ENCODE data around the gene PUSL1.

Gene PUSL1

DNA sequence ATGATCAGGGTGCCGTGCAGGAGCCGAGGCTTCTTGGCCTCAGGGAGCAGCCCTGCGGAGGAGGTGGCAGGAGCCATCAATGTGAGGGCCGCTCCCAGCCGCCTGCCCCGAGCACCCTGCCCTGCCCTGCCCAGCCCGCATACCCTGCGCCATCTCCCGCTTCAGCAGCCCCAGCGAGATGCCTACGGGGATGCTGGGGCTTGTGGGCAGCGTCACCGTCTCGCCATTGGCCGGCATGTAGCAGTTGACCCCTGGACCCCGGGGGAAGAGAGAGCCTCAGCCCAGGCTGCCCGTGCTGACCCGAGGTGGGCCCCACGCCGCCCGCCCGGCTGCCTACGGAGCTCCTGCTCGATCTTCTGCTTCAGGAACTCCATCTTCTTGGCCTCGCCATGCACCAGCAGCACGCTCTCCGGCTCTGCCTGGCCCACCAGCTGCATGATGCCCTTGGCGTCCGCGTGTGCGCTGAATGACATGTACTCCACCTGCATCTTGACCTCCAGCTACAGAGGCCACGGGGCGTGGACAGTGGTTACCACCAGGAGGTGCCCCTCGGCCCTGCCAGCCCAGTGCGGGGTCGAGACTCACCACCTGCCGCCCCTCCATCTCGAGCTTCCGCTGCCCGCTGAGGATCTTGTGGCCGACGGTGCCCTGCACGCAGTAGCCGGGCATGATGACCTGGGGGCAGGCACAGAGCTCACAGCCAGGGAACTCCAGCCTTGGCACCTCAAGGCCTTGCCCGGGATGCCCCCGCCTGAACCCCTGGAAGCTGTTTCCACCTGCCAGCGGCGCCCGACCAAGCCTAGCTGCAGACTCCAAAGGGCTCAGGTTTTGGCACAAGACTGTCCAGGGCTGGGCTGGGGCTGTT, 4.3 kb downstream of the PUSL1 start:
- Histone ChIP-seq H3K14ac (ENCODE audit: low read length) (no peak overlapping the region), H3K4ac (ENCODE audit: low read depth, low read length) (no peak overlapping the region), H3K79me2 (ENCODE audit: control insufficient read depth, insufficient read depth, low read length, poor library complexity) (peaks cover 15% of the 10 kb centered on the region), H3K4me1 (ENCODE audit: control insufficient read depth in 1 of 2, insufficient read depth in 2 of 2, low read length in 2 of 2) (peaks cover 12 to 13% of the 10 kb centered on the region in 2 experiments), H3K36me3 (ENCODE audit: control insufficient read depth in 1 of 2, insufficient read depth in 2 of 2, low read length in 2 of 2) (peaks cover 65 to 67% of the 10 kb centered on the region in 2 experiments), H3K27ac (ENCODE audit: low read depth, low read length) (no peak overlapping the region), H3K79me1 (ENCODE audit: low read length) (peaks cover 13% of the 10 kb centered on the region), H3K23ac (ENCODE audit: low read length) (no peak overlapping the region), H4K12ac (ENCODE audit: low read depth, low read length) (no peak overlapping the region), H2BK120ac (ENCODE audit: insufficient read depth, low read length, poor library complexity) (no peak overlapping the region), H2AK5ac (ENCODE audit: low read length) (no peak overlapping the region), H3K4me2 (ENCODE audit: low read length) (no peak overlapping the region), H2BK5ac (ENCODE audit: low read depth, low read length, poor library complexity) (no peak overlapping the region), H3K27me3 (ENCODE audit: insufficient read depth, low read length) (no peaks in the 10 kb centered on the region), H4K8ac (ENCODE audit: low read depth, low read length) (no peak overlapping the region), H3K9ac (ENCODE audit: low read length) (no peak overlapping the region), H2BK12ac (ENCODE audit: low read length) (no peak overlapping the region), H3K18ac (ENCODE audit: low read length) (no peak overlapping the region), H3K4me3 (ENCODE audit: low read depth, low read length) (no peak overlapping the region), H2AFZ (ENCODE audit: insufficient read depth, low read length, poor library complexity) (no peak overlapping the region), H3K9me3 (ENCODE audit: insufficient read depth, low read depth, low read length) (no peaks in the 10 kb centered on the region), H4K91ac (ENCODE audit: low read depth, low read length) (no peak overlapping the region)
- no CpG with 5 or more reads among the region's 49 CpGs for WGBS (ENCODE audit: extremely low coverage, insufficient coverage, insufficient read length)
- no peak for DNase-seq

DNA sequence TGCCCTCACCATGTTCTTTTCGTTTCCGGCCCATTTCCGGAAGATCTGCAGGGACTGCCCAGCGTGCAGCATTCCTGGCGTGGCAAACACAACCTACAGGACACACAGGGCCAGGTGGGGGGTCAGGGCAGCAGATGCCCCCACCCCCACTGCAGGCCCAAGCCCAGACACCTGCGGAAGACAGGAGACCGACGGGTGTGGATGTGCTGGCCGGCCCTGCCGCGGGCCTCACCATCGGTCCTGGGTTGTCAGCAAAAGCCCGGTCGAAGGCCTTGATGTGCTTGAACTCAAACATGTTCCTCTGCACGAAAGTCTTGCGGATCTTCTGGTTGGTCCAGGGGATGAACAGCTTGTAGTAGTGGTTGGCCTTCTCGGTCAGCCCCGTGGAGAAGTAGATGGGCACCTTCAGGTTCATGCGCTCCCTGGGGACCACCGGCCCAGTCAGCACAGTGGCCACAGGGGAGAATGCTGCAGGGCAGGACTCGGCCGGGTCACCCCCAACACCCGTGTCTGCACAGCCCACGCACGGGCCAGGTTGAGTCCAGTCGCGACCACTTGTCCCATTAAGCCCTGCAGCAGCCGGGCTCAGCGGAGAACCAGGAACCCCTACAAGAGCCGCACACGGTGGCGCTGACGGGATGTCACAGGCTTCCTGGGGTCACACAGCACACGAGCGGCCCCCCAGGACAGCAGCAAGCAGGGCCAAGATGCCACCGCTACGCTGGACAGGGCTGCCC, 5.3 kb downstream of the PUSL1 start:
- Histone ChIP-seq H3K79me2 (ENCODE audit: control insufficient read depth, insufficient read depth, low read length, poor library complexity) (peaks cover 10% of the 10 kb centered on the region), H2BK12ac (ENCODE audit: low read length) (no peak overlapping the region), H4K8ac (ENCODE audit: low read depth, low read length) (no peak overlapping the region), H2BK5ac (ENCODE audit: low read depth, low read length, poor library complexity) (no peak overlapping the region), H4K91ac (ENCODE audit: low read depth, low read length) (no peak overlapping the region), H2AFZ (ENCODE audit: insufficient read depth, low read length, poor library complexity) (no peak overlapping the region), H4K12ac (ENCODE audit: low read depth, low read length) (no peak overlapping the region), H3K4me2 (ENCODE audit: low read length) (no peak overlapping the region), H3K4ac (ENCODE audit: low read depth, low read length) (no peak overlapping the region), H3K9ac (ENCODE audit: low read length) (no peak overlapping the region), H3K4me1 (ENCODE audit: control insufficient read depth in 1 of 2, insufficient read depth in 2 of 2, low read length in 2 of 2) (peaks cover 12 to 18% of the 10 kb centered on the region in 2 experiments), H3K14ac (ENCODE audit: low read length) (no peak overlapping the region), H2AK5ac (ENCODE audit: low read length) (no peak overlapping the region), H3K9me3 (ENCODE audit: insufficient read depth, low read depth, low read length) (no peaks in the 10 kb centered on the region), H3K27me3 (ENCODE audit: insufficient read depth, low read length) (no peaks in the 10 kb centered on the region), H3K18ac (ENCODE audit: low read length) (no peak overlapping the region), H3K36me3 (ENCODE audit: control insufficient read depth in 1 of 2, insufficient read depth in 2 of 2, low read length in 2 of 2) (peaks cover 65 to 67% of the 10 kb centered on the region in 2 experiments), H3K27ac (ENCODE audit: low read depth, low read length) (no peak overlapping the region), H3K79me1 (ENCODE audit: low read length) (peaks cover 7% of the 10 kb centered on the region), H2BK120ac (ENCODE audit: insufficient read depth, low read length, poor library complexity) (no peak overlapping the region), H3K23ac (ENCODE audit: low read length) (no peak overlapping the region), H3K4me3 (ENCODE audit: low read depth, low read length) (no peak overlapping the region)
- DNase-seq = no peak
- WGBS (ENCODE audit: extremely low coverage, insufficient coverage, insufficient read length) = no CpG with 5 or more reads among the region's 37 CpGs

DNA sequence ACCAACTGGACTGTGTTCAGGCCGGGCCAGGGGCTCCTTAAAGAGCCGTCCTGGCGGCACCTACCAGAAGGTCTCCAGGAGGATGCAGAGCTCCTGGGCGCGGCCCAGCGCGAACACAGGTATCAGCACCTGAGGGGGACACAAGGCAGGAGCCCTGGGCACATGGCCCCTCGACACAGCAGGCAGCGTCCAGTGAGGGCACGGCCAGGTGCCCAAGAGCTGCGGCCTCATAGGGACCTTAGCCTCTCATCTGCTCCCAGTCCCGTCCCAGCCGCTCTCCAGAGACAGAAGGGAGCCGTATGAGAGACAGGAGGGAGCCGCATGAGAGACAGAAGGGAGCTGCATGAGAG, 5.8 kb downstream of the PUSL1 start:
- H3K4me2 ChIP-seq (ENCODE audit: low read length) = no peak overlapping the region
- no peak overlapping the region for H2BK120ac ChIP-seq (ENCODE audit: insufficient read depth, low read length, poor library complexity)
- no peaks in the 10 kb centered on the region for H3K9me3 ChIP-seq (ENCODE audit: insufficient read depth, low read depth, low read length)
- no peaks in the 10 kb centered on the region for H3K27me3 ChIP-seq (ENCODE audit: insufficient read depth, low read length)
- no peak overlapping the region for H3K18ac ChIP-seq (ENCODE audit: low read length)
- no peak overlapping the region for H2BK5ac ChIP-seq (ENCODE audit: low read depth, low read length, poor library complexity)
- peaks cover 11 to 16% of the 10 kb centered on the region in 2 experiments for H3K4me1 ChIP-seq (ENCODE audit: control insufficient read depth in 1 of 2, insufficient read depth in 2 of 2, low read length in 2 of 2)
- H2BK12ac ChIP-seq (ENCODE audit: low read length) = no peak overlapping the region
- peaks cover 69 to 72% of the 10 kb centered on the region in 2 experiments for H3K36me3 ChIP-seq (ENCODE audit: control insufficient read depth in 1 of 2, insufficient read depth in 2 of 2, low read length in 2 of 2)
- no peak overlapping the region for H3K4ac ChIP-seq (ENCODE audit: low read depth, low read length)
- no peak overlapping the region for H3K4me3 ChIP-seq (ENCODE audit: low read depth, low read length)
- no peak overlapping the region for H3K27ac ChIP-seq (ENCODE audit: low read depth, low read length)
- no peak overlapping the region for H4K8ac ChIP-seq (ENCODE audit: low read depth, low read length)
- H4K91ac ChIP-seq (ENCODE audit: low read depth, low read length) = no peak overlapping the region
- no peak overlapping the region for H3K23ac ChIP-seq (ENCODE audit: low read length)
- H3K79me1 ChIP-seq (ENCODE audit: low read length) = peaks cover 2% of the 10 kb centered on the region
- no CpG with 5 or more reads among the region's 15 CpGs for WGBS (ENCODE audit: extremely low coverage, insufficient coverage, insufficient read length)
- no peak overlapping the region for H3K14ac ChIP-seq (ENCODE audit: low read length)
- no peak for DNase-seq
- H4K12ac ChIP-seq (ENCODE audit: low read depth, low read length) = no peak overlapping the region
- no peak overlapping the region for H3K9ac ChIP-seq (ENCODE audit: low read length)
- no peak overlapping the region for H2AK5ac ChIP-seq (ENCODE audit: low read length)
- H3K79me2 ChIP-seq (ENCODE audit: control insufficient read depth, insufficient read depth, low read length, poor library complexity) = peaks cover 5% of the 10 kb centered on the region
- no peak overlapping the region for H2AFZ ChIP-seq (ENCODE audit: insufficient read depth, low read length, poor library complexity)

DNA sequence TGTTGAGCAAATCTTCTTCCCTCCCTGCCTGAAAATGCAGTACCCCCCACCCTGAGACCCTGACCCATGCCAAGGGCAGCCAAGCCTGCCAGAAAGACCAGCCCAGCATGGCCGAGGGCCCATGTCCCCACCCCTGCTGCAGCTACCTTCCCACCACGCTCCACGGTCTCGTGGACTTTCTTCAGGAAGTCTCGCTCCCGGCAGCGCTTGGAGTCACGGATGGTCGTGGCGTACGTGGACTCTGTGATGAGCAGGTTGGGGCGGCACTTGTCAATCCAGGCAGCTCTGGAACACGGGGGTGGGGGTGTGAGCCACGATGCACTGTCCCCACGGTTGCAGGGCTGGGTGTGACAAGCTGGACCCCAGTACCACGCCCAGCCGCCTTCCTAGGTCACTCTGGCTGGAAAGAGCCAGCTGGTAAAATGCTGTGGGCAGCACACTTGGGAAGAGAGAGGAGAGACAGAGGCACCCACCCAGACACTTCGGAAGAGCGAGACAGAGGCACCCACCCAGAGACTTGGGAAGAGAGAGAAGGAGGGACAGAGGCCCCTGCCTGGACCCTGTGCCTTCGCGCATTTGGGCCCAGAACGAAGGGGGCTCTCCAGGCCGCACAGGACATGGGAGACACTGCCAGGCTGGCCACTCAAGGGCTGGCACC, 6.4 kb downstream of the PUSL1 start:
- no peak overlapping the region for H3K23ac ChIP-seq (ENCODE audit: low read length)

More for the DNA sequence above, 6.4 kb downstream of the PUSL1 start:
- Histone ChIP-seq H3K79me2 (ENCODE audit: control insufficient read depth, insufficient read depth, low read length, poor library complexity) (no peaks in the 10 kb centered on the region), H2BK12ac (ENCODE audit: low read length) (no peak overlapping the region), H3K27ac (ENCODE audit: low read depth, low read length) (no peak overlapping the region), H2BK5ac (ENCODE audit: low read depth, low read length, poor library complexity) (no peak overlapping the region), H4K8ac (ENCODE audit: low read depth, low read length) (no peak overlapping the region), H3K4ac (ENCODE audit: low read depth, low read length) (no peak overlapping the region), H4K12ac (ENCODE audit: low read depth, low read length) (no peak overlapping the region), H3K4me1 (ENCODE audit: control insufficient read depth in 1 of 2, insufficient read depth in 2 of 2, low read length in 2 of 2) (peaks cover 5 to 10% of the 10 kb centered on the region in 2 experiments), H3K4me2 (ENCODE audit: low read length) (no peak overlapping the region), H3K18ac (ENCODE audit: low read length) (no peak overlapping the region), H3K27me3 (ENCODE audit: insufficient read depth, low read length) (no peaks in the 10 kb centered on the region), H4K91ac (ENCODE audit: low read depth, low read length) (no peak overlapping the region), H3K9me3 (ENCODE audit: insufficient read depth, low read depth, low read length) (no peaks in the 10 kb centered on the region), H3K79me1 (ENCODE audit: low read length) (no peaks in the 10 kb centered on the region), H3K14ac (ENCODE audit: low read length) (no peak overlapping the region), H2AK5ac (ENCODE audit: low read length) (no peak overlapping the region), H3K4me3 (ENCODE audit: low read depth, low read length) (no peak overlapping the region), H3K36me3 (ENCODE audit: control insufficient read depth in 1 of 2, insufficient read depth in 2 of 2, low read length in 2 of 2) (peaks cover 71 to 73% of the 10 kb centered on the region in 2 experiments), H3K9ac (ENCODE audit: low read length) (no peak overlapping the region), H2AFZ (ENCODE audit: insufficient read depth, low read length, poor library complexity) (no peak overlapping the region), H2BK120ac (ENCODE audit: insufficient read depth, low read length, poor library complexity) (no peak overlapping the region)
- no peak for DNase-seq
- WGBS (ENCODE audit: extremely low coverage, insufficient coverage, insufficient read length) = no CpG with 5 or more reads among the region's 23 CpGs

Measured in trophoblast cell (in vitro differentiated cells and primary cell).